Measurements from ENCODE around the gene SEC14L5.
"Not testable (repeated sequence)": the region's sequence is repeated elsewhere in the genome, so short reads cannot be mapped to it uniquely, and the experiment has no call there.

The SEC14L5 gene

DNA sequence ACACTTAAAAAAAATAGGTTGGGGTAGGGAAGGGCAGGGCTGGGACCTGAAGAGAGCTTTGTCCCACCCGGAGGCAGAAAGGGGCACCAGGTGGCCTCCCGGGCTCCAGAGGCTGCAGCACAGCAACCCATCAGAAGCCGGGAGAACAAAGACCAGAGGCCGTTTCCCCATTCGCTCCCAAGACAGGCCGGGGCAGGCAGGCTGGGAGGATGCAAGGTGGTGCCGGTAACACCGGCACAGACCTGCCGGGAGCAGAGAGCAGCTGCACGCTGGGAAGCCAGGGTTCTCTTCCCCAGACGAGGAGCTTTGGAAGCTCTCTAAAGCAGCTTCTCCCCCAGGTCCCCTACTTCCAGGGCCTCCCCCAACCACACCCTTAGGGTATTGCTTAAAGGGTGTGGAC is 26.7 kb upstream of the SEC14L5 start:
- DNase-seq = no peak

DNA sequence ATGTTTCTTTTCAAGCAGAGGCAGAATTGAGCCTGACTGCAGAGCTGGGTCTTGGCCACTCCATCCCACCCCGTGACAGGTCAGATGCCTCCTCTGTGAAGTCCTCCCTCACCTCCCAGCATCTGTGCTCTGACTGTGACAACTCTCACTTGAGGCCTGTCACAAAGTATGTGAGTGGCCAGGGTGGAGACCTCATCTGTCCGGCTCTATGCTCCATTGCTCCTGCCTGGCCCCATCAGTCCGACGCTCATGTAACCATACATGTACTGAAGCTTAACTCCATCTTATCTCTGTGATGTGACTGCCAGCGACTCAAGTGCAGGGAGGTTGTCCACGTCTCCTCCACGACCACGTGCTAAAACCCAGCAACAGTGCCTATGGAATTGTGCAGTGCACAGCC is 24.7 kb upstream of the SEC14L5 start:
- DNase-seq = no peak

DNA sequence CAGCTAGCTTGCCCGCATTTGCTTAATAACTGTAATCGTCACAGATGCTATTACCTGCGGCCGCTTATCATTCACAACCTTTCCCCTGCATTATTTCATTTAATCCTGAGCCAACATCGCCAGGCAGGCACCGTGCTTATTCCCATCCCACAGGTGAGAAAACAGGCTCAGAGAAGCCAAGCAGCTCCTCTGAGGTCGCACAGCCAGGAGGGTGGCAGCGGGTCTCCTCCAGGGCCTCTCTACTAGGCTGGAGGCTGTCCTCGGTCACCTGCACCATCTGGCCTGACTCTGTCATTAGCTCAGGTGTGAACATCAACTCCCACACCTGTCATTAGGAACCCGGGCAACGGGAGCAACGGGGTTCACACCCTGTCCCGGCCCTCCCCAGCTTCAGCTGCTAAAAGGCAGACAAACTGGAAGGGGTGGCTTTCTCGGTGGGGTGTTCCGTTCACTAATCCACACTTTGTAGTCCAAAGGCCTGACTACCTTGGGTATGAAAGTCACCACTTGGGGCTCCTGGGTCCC is 24.2 kb upstream of the SEC14L5 start:
- no peak for DNase-seq

DNA sequence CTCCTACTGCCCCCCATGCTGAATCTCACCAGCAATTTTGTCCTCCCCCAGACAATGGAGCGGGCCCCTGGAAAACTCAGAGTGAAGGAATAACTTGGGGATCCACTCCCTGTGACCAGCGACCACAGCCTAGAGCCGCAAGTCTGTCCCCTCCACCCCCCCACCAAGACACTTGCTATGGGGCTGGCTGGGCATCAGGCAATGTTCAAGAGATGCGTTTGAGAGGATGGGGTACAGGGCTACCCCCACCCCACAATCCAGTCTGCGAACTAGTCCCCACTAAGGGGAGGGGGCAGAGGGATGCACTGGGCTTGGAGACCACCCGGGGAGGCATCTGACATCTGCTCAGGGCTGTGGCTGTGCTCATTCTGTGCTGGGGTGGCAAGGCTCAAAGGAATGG is 23.5 kb upstream of the SEC14L5 start:
- DNase-seq = no peak

DNA sequence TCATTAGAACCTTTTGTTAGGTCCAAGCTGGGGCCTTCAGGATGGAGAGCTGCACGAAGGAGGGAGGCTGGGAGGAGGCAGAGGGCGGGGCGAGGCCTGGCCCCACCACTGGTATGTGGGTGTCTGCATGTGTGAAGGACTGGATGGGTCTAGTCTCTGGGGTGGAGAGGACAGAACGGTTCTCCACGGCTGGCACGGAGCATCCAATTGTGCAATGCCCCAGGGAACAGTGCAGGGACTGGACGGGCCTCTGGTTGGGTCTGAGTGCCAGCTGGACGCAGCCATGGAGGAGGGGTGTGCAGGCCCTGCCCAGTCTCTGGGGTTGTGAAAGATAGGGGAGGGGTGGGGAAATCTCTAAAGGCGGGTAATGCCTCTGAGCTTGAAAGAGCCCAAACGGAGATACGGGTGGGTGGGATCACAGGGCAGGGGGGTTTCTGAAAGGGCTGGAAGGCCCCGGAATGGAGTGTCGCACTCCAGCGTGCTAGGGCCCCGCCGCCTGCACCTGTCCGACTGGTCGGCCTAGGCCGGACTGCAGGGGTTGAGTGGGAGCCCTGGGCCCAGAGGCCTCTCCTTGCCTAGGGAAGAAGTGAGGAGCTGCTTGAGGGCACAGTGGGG is 22.8 kb upstream of the SEC14L5 start:
- DNase-seq = no peak

DNA sequence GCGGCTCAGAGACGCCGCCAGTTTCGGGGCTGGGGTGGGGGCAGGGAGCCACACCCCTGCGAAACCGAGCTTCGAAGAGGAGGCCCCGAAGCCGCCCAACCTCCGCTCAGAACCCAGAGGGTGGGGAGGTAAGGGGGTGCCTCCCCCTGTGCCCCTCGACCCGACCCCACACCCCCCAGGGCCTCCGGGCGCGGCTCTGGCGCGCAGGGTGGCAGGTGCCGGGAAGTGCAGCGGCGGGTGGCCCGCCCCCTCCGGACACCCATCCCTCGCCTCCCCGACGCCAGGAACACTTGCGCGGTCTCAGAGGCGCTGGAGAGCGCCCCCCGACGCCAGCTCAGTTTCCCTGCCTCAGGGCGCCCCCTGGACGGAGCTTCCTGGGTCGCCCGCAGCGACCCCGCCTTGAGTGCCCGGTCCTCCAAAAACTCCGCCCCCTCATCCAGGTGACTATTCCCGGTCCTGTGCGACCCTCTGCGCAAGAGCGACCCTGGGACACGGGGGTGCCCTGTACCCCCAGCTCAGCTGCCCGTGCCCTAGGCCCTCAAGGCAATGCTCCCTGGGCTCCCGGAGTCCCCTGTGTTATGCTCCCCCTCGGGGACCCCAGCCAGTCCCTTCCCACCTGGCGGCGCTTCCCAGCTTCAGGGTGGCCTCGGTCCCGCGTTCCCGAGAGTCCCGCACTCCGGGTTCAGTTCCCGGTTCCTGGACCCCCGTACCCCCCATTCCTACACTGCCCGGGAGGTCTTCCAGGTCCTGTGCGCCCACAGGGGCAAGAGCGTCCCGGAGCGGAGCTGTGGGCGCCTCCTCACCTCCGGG is 21.7 kb upstream of the SEC14L5 start:
- no peak for DNase-seq

DNA sequence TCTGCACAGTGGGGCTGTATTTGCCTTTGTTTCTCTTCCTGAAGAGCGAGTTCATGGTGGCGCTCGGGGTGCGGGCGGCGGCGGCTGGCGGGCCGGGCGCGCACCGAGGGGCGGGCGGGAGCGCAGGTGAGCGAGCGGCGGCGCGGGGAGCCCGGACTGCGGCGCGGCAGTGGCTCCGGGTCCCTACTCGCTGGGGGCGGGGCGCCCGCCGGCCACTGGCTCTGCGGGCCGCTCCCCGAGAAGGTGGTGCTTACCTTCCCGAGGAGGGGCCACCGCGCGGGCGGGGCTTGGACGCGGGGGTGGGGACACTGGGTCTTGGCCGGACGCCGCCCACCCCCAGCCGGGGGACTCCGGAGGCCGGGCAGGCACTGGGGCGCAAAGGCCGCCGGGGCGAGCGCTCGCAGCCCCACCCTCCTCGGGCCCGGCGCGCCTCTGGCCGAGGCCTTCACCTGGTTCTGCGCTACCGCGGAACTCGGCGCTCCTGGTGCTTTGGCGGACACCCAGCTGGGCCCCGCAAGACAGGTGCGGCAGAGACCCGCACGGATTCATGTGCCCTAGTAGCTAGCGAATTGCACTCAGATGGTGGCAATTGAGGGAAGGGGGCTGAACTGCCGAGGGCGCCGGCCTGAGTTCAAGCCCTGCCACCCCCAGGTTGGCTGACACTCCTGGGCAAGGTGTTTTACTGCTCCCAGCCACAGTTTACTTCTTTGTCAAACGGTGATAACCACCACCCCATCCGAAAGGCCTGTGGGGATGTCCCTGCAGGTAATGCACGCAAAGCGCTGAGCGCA is 20.9 kb upstream of the SEC14L5 start, which contains the start of gene PPL:
TSS of gene PPL (minus strand) at position 158 of the 791 bp plus-strand sequence. CDS start at position 55, 103 bp downstream.
- DNase-seq = peak; percentile 72

DNA sequence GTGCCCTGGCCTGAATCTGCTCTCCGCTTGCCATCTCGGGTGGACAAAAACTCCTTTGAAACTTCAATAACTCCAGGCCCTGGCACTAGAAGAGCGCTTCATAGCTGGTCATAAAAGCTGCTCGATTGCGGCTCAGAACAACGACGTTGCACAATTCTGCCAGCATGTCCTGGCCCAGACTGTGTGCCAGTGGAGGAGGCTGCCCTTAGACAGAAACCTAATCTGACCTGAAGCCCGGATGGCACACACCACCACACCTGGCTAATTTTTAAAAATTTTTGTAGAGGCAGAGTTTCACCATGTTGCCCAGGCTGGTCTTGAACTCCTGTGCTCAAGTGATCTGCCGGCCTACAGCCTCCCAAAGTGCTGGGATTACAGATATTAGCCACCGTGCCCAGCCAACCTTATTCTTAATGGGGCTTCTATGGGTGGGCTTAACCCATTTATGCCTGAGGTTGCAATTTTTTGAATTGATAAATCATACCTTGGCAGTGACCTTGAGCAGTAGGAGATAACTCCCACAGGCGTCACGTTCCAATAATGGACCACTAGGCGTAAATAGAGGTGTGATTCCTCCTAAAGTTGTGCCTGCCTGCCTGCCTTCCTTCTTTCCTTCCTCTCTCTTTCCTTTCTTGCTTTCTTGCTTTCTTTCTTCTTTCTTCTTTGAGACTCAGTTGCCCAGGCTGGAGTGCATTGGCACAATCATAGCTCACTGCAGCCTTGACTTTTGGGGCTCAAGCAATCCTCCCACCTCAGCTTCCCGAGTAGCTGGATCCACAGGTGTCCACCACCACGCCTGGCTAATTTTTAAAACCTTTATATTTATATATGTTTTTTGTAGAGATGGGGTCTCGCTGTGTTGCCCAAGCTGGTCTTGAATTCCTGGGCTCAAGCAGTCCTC is 20.1 kb upstream of the SEC14L5 start:
- no peak for DNase-seq

DNA sequence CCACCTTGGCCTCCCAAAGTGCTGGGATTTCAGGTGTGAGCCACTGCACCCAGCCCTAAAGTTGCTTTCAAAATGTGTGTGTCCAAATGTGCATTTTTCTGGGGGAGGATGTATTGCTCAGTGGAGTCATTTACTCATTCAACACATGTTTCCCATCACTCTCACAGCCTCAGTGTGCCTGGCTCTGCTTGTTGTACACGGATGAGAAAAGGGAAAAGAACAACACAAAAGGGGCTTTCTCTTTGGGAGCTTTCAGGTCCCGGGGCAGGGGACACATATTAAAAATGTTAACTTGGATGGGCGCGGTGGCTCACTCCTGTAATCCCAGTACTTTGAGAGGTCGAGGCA is 19.5 kb upstream of the SEC14L5 start:
- no peak for DNase-seq

DNA sequence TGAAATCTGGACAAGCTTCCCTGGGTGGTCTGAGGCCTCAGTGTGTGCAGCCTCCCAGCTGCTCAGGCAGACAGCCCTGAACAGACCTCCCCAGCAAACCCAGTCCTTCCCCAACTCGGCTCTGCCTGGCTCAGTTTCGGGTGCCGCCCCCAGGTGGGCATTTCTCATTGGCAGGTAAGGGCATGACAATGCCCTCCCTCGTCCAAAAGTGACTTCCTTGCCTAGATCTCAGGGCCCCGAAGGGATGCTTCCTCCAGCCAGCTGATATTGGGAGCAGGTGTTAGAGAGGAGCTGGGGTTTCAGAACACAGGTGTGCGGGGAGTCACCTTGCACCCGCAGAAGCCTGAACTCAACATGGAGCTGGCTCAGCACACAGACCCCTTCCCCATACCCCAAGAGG is 17.4 kb upstream of the SEC14L5 start:
- DNase-seq = no peak

DNA sequence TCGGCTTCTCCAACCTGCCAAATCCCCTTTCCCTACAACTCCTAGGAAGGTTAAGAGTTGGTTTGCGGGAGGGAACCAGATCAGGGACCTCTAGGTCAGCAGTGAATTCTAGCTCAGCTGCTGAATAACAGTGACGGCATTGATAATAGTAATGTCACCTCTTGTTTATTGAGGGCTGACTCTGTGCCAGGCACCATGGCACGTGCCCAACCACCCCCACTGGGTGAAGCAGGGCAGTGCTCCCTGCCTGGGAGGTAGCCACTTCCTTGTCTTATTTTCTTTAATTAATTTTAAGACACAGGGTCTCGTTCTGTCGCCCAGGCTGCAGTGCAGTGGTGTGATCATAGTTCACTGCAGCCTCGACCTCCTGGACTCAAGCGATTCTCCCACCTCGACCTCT is 15.6 kb upstream of the SEC14L5 start:
- no peak for DNase-seq

DNA sequence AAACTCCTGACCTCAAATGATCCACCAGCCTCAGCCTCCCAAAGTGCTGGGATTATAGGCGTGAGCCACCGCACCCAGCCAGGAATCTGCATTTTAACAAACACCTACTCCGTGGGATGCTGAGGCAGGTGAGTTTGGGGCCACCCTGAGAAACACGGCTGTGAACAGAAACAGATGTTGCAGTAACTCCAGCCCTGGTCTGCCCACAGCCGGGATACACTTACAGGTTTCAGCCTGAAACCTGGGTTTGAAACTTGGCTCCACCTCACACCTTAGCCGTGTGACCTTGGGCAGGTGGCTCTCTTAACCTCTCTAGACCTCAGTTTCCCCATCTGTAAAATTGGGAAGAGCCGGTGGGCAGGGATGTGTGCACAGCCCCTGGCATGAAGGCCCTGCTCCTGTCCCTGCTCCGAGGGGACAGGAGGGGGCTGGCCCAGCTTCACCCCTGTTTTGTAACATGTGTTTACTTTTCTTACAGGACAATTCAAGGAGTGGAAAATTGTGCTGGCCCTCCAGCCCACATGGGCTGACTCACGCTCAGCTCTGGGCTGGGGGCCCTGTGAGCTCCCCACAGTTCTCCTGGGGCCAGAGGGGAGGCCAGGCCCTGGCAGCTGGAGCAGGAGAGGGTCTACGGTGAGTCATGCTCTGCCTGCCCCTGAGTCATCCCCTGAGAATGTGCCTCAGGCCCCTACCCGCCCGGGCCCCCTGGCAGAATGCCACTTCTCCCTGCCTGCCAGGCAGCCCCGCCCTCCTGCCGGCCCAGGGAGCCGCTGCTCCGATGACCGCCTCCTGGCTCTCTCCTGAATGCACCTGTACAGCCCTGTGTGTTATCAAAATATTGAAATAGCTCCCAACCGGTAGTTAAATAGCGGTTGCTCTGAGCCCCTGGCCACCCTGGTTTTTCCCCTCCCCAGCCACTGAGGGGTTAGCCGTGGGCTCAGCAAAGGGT is 13.5 kb upstream of the SEC14L5 start:
- DNase-seq = peak; percentile 29

DNA sequence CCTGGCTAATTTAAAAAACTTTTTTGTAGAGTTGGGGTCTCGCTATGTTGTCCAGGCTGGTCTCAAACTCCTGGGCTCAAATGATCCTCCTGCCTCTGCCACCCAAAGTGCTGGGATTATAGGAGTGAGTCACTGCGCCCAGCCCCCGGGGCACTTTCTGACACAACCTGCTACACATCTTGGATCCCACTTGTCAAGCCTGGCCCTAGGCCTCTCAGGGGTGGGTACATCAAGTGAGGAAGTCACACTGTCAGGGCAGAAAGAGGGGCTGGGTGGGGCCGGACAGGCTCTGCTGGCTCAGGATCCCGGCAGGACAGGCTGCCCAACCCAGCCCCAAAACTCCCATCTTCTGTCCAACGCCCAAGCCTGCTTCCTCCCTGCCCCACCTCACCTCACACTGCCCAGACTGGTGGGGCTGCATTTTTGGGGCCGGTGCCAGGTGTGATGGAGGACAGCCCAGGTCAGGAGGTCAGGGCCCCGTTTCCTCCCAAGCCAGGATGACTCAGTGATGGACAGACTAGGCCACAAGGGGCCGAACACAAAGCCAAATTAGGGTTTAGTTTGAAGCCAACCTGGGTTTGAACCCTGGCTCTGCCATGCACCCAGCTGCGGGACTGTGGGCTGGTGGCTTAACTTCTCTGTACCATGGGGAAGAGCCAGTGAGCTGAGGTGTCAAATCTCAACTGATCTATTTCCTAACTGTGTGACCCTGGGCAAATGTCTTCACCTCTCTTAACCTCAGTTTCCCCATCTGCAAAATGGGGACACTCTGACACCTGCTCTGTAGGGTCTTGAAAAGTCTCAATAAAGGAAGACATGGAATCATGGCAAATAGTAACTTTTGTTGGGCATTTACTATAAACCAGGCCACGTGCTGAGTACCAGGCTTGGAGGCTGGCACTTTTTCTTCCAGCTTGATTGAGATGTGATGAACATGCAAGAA is 12.3 kb upstream of the SEC14L5 start:
- no peak for DNase-seq

DNA sequence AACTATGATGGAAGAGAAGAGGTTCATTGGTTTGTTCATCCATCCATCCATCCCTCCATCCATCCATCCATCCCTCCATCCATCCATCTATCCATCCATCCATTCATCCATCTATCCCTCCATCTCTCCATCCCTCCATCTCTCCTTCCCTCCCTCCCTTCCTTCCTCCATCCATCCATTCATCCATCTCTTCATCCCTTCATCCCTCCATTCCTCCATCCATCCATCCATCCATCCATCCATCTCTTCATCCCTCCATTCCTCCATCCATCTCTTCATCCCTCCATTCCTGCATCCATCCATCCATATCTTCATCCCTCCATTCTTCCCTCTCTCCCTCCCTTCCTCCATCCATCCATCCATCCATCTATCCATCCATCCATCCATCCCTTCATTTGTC is 11.2 kb upstream of the SEC14L5 start:
- no peak for DNase-seq

DNA sequence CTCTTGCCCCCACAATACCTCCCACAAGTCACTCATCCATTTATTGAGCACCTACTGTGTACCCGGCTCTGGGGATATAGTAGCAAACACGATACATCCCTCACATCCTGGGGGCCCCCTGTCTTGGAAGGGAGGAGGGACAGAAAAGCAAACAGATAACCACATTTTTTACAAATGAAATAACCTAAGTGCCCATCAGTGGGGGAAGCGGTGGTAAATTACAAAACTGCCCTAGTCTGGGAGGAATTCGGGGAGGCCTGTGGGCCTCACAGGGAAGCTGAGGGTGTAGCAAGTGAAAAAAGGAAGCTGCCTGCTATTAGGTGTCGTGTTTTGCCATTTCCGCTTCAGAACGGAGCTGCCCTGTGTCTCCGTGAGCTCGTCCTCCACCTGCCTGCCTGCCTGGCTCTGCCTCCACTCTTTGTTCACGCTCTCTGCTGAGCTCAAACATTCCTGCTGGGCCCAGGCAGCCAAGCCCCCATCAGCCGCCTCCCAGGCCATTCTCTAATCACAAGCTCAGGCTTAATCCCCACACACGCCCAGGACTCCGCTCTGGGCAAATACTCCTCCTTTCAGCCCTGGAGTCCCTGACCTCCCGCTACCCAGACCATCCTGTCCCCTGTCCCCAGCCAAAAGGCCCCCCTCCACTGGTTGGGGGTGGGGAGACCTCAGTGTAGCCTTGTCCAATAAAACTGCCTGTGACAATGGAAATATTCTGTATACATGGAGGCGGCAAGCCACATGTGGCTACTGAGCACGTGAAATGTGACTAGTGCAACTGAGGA is 10.2 kb upstream of the SEC14L5 start:
- DNase-seq = no peak

DNA sequence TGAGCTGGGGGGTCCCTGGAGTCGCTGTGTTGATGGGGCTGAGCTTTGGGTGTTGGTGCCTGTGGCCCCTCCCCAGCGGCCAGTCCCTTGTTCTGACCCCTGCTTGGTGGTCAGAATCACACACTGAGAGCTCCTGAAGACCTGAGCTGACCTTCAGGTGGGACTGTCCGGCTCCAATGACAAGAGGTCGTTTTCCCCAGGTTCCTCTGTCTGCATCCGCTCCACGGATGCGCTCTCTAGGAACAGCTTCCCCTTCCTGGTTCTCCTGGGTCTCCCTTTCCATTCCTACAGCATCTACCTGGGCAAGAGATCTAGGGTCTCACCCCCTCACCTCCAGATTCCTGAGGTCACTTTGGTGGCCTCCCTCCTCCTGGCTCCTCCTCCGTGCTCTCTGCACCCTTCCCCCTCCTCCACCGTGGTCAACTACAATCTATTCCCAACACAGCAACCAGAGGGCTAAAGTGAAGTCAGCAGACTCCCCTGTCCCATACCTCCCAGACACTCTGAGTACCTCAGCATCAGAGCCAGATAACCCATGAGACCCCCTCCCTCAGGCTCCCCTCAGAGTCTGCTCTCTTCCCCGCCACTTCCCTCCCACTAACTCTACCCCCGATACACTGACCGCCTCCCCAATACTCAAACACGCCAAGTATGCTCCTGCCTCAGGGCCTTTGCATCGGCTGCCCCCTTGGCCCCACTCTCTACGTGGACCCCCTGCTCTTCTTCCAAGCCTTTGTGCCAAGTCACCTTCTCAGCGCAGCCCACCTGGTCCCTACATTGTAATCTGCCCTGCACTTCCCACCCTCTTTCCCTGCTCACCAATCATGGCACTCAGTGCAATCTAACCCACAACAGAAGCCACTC is 9.0 kb upstream of the SEC14L5 start:
- DNase-seq = no peak

DNA sequence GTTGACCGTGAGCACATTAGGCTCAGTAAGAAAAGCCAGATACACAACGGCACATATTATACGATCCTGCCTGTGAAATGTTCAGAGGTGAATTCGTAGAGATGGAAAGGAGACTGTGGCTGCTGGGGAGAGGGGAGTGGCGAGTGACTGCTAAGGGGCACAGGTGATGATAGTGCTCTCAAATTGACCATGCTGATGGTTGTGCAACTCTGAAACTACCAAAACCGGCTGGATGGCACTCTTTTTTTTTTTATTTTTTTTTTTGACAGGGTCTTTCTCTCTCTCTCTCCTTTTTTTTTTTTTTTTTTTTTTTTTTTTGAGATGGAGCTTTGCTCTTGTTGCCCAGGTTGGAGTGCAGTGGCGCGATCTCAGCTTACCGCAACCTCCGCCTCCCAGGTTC is 8.1 kb upstream of the SEC14L5 start:
- no peak for DNase-seq

DNA sequence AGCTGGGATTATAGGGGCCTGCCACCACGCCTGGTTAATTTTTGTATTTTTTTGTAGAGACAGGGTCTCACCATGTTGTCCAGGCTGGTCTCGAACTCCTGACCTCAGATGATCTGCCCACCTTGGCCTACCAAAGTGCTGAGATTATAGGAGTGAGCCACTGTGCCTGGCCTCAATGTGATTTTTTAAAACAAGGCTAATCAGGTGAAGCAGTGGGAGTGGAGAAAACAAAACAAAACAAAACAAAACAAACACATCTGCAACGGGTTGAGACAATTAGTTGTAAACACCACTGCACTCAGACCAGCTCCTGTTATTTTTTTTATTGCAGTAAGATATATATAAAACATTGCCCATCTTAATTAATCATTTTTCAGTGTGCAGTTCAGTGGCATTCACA is 6.5 kb upstream of the SEC14L5 start:
- DNase-seq = not testable (repeated sequence)
